IMR-90 (cell line): ENCODE results near the gene PRR18. TPM values are rescaled to one million over a fixed set of nuclear protein-coding genes. Genes with fewer than 3 reads are reported as not detected.

Experiments used
- ATAC-seq: fragments of 200-7000 bp; cut with Tn5 transposase; 2 replicates; pipeline ENCODE4 v1.9.1; 2020; ENCODE audit warnings: low read depth, mild to moderate bottlenecking, moderate library complexity
- BruUV-seq: library from RNA; stranded (reverse); fragments of 400-500 nt; replicated peaks from 2 replicates; lab custom pipeline; 2021; lab: Mats Ljungman, UMichigan
- CTCF ChIA-PET: fragments of 300-600 bp; formaldehyde crosslinking; extraction: SDS; loops from one replicate; lab custom pipeline; 2021; ENCODE audit warnings: antibody characterized with exemption; lab: Yijun Ruan, JAX
- POLR2A ChIA-PET: fragments of 300-600 bp; sonication (Branson Sonifier 250); formaldehyde crosslinking; loops from one replicate; lab custom pipeline; 2022; ENCODE audit warnings: antibody characterized with exemption; ENCODE audit not compliant: unreplicated experiment; lab: Charles Lee
- DNase-seq: peaks from one replicate; pipeline ENCODE4 v3.0.0; 2013
- H2AFZ ChIP-seq: replicated peaks from 2 replicates; pipeline ENCODE3; 2013; ENCODE audit warnings: low read length, mild to moderate bottlenecking; ENCODE audit not compliant: poor library complexity
- H2AK5ac ChIP-seq: 2 replicates; pipeline ENCODE4 v1.6.1; 2013; ENCODE audit warnings: low read depth, low read length, inconsistent platforms
- H2AK9ac ChIP-seq: replicated peaks from 2 replicates; pipeline ENCODE3; 2013; ENCODE audit warnings: mild to moderate bottlenecking, low read depth, low read length, moderate library complexity; ENCODE audit not compliant: poor library complexity
- H2BK120ac ChIP-seq: 2 replicates; pipeline ENCODE4 v1.6.1; 2013; ENCODE audit warnings: low read depth, low read length, inconsistent platforms
- H2BK15ac ChIP-seq: 3 replicates; pipeline ENCODE4 v1.6.1; 2013; ENCODE audit warnings: low read depth, low read length, inconsistent platforms
- H2BK20ac ChIP-seq: 2 replicates; pipeline ENCODE4 v1.6.1; 2013; ENCODE audit warnings: low read depth, mild to moderate bottlenecking, inconsistent platforms, low read length, moderate library complexity
- H2BK5ac ChIP-seq: 2 replicates; pipeline ENCODE4 v1.6.1; 2013; ENCODE audit warnings: mild to moderate bottlenecking, low read depth, low read length, inconsistent platforms; ENCODE audit not compliant: poor library complexity, severe bottlenecking
- H3K14ac ChIP-seq: replicated peaks from 2 replicates; pipeline ENCODE4 v1.6.1; 2013; ENCODE audit warnings: low read depth, low read length, inconsistent platforms
- H3K18ac ChIP-seq: 2 replicates; pipeline ENCODE4 v1.6.1; 2013; ENCODE audit warnings: low read depth, low read length, control low read depth
- H3K23ac ChIP-seq: 2 replicates; pipeline ENCODE4 v1.6.1; 2013; ENCODE audit warnings: low read depth, low read length, inconsistent platforms
- H3K27ac ChIP-seq: 2 replicates; pipeline ENCODE4 v1.5.1; 2013; ENCODE audit warnings: mild to moderate bottlenecking, control low read depth, low read length; ENCODE audit not compliant: insufficient read depth
- H3K27me3 ChIP-seq: 2 replicates; pipeline ENCODE4 v1.6.1; 2013; ENCODE audit warnings: low read length; ENCODE audit not compliant: control insufficient read depth, insufficient read depth
- H3K36me3 ChIP-seq: 2 replicates; pipeline ENCODE4 v1.6.1; 2013; ENCODE audit warnings: low read length, mixed read lengths; ENCODE audit not compliant: control insufficient read depth, insufficient read depth
- H3K4ac ChIP-seq: 2 replicates; pipeline ENCODE4 v1.6.1; 2013; ENCODE audit warnings: low read depth, low read length, inconsistent platforms
- H3K4me1 ChIP-seq: 2 replicates; pipeline ENCODE4 v1.6.1; 2013; ENCODE audit warnings: low read length, mixed read lengths; ENCODE audit not compliant: control insufficient read depth, insufficient read depth
- H3K4me2 ChIP-seq: 2 replicates; pipeline ENCODE4 v1.6.1; 2013; ENCODE audit warnings: low read depth, mild to moderate bottlenecking, control low read depth, low read length, moderate library complexity
- H3K4me3 ChIP-seq: 2 replicates; pipeline ENCODE4 v1.5.1; 2013; ENCODE audit warnings: low read depth, mild to moderate bottlenecking, control low read depth, low read length, moderate library complexity; ENCODE audit not compliant: insufficient read depth
- H3K56ac ChIP-seq: 2 replicates; pipeline ENCODE4 v1.6.1; 2013; ENCODE audit warnings: low read length, inconsistent platforms; ENCODE audit not compliant: insufficient read depth; ENCODE audit errors: extremely low read depth
- H3K79me1 ChIP-seq, 2 experiments: 2 replicates each; pipeline ENCODE4 v1.6.1; 2013; ENCODE audit warnings: low read length in 2 of 2, inconsistent platforms in 1 of 2, low read depth in 1 of 2
- H3K9ac ChIP-seq: 2 replicates; pipeline ENCODE4 v1.6.1; 2013; ENCODE audit warnings: low read depth, low read length, control low read depth
- H3K9me1 ChIP-seq: 2 replicates; pipeline ENCODE4 v1.6.1; 2013; ENCODE audit warnings: low read length, inconsistent platforms; ENCODE audit not compliant: insufficient read depth
- H3K9me3 ChIP-seq: 2 replicates; pipeline ENCODE4 v1.6.1; 2013; ENCODE audit warnings: low read length; ENCODE audit not compliant: control insufficient read depth, insufficient read depth
- H4K20me1 ChIP-seq: 2 replicates; pipeline ENCODE4 v1.6.1; 2013; ENCODE audit warnings: low read length, inconsistent platforms; ENCODE audit not compliant: insufficient read depth
- H4K5ac ChIP-seq: 2 replicates; pipeline ENCODE4 v1.6.1; 2013; ENCODE audit warnings: mild to moderate bottlenecking, low read depth, low read length, control low read depth
- H4K8ac ChIP-seq, 2 experiments: 2 replicates each; pipeline ENCODE4 v1.6.1; 2013; ENCODE audit warnings: low read depth in 2 of 2, low read length in 2 of 2, control low read depth in 1 of 2, inconsistent platforms in 1 of 2
- H4K91ac ChIP-seq: 2 replicates; pipeline ENCODE4 v1.6.1; 2013; ENCODE audit warnings: low read depth, low read length, inconsistent platforms; ENCODE audit not compliant: insufficient read depth
- BHLHE40 ChIP-seq: fragments of 150-350 bp; IDR thresholded peaks from 2 replicates; pipeline ENCODE4 v1.6.1; 2016; ENCODE audit warnings: mild to moderate bottlenecking, low read depth, low read length
- CEBPB ChIP-seq: IDR thresholded peaks from 2 replicates; pipeline ENCODE4 v1.6.1; 2012; ENCODE audit warnings: low read depth, low read length, improper control_type of control experiment
- CHD1 ChIP-seq: IDR thresholded peaks from 2 replicates; pipeline ENCODE4 v1.6.1; 2012; ENCODE audit warnings: low read depth, low read length, improper control_type of control experiment
- ELK1 ChIP-seq: fragments of 150-350 bp; IDR thresholded peaks from 2 replicates; pipeline ENCODE4 v1.6.1; 2016; ENCODE audit warnings: low read depth, mild to moderate bottlenecking, low read length, moderate library complexity, borderline replicate concordance
- FOS ChIP-seq: fragments of 150-350 bp; IDR thresholded peaks from 2 replicates; pipeline ENCODE4 v1.6.1; 2016; ENCODE audit warnings: low read depth, low read length
- MAFK ChIP-seq: IDR thresholded peaks from 2 replicates; pipeline ENCODE4 v1.6.1; 2012; ENCODE audit warnings: low read depth, low read length, improper control_type of control experiment
- MAZ ChIP-seq: IDR thresholded peaks from 2 replicates; pipeline ENCODE4 v1.6.1; 2012; ENCODE audit warnings: low read depth, mild to moderate bottlenecking, low read length, improper control_type of control experiment, moderate library complexity, borderline replicate concordance
- MXI1 ChIP-seq: IDR thresholded peaks from 2 replicates; pipeline ENCODE4 v1.6.1; 2012; ENCODE audit warnings: low read depth, mild to moderate bottlenecking, low read length, moderate library complexity, borderline replicate concordance
- NFE2L2 ChIP-seq: fragments of 150-350 bp; IDR thresholded peaks from 2 replicates; pipeline ENCODE4 v1.6.1; 2016; ENCODE audit warnings: low read depth, mild to moderate bottlenecking, low read length
- POLR2A ChIP-seq: IDR thresholded peaks from 2 replicates; pipeline ENCODE4 v1.6.1; 2012; ENCODE audit warnings: mild to moderate bottlenecking, low read depth, low read length
- RAD21 ChIP-seq: IDR thresholded peaks from 2 replicates; pipeline ENCODE4 v1.6.1; 2012; ENCODE audit warnings: low read length, improper control_type of control experiment
- RCOR1 ChIP-seq: IDR thresholded peaks from 2 replicates; pipeline ENCODE4 v1.6.1; 2012; ENCODE audit warnings: mild to moderate bottlenecking, low read length, improper control_type of control experiment; ENCODE audit not compliant: insufficient replicate concordance
- RFX5 ChIP-seq: IDR thresholded peaks from 2 replicates; pipeline ENCODE4 v1.8.0; 2012; ENCODE audit warnings: low read depth, mild to moderate bottlenecking, low read length, moderate library complexity
- SMC3 ChIP-seq: fragments of 150-350 bp; IDR thresholded peaks from 2 replicates; pipeline ENCODE4 v1.6.1; 2016; ENCODE audit warnings: low read depth, mild to moderate bottlenecking, antibody characterized with exemption, low read length, moderate library complexity
- WGBS, 2 experiments: methylation state at CpG; one replicate each; pipeline versions ENCODE4 v1.1.5 to v1.1.7; 2013; ENCODE audit warnings: missing lambda C conversion rate in 2 of 2; ENCODE audit not compliant: insufficient read length in 1 of 2; ENCODE audit errors: extremely low coverage in 2 of 2; 5-methylcytosine and 5-hydroxymethylcytosine counted together
- dilution Hi-C: fragments of 300-500 bp; cut with HindIII; formaldehyde crosslinking; loops from one replicate; pipeline ENCODE4 v1.14.3; 2018; ENCODE audit warnings: low sequenced_read_pairs; ENCODE audit not compliant: unreplicated experiment
- in situ Hi-C: fragments of 300-500 bp; cut with MboI; formaldehyde crosslinking; loops from 3 replicates; pipeline ENCODE4 v1.14.3; 2019; ENCODE audit warnings: low sequenced_read_pairs, inconsistent platforms, mixed read lengths
- intact Hi-C: fragments of 100-400 bp; cut with micrococcal nuclease; formaldehyde crosslinking; loops from 2 replicates; pipeline ENCODE4 v1.10.0; 2022
- polyA plus RNA-seq, 3 experiments: library from polyadenylated mRNA; depleted of rRNA; stranded (reverse); fragments of >200 nt; gene quantifications; 2 replicates each; pipeline ENCODE4 v1.2.3, GENCODE V29; 2012; ENCODE audit warnings: low replicate concordance in 1 of 3
- total RNA-seq: library from RNA; depleted of rRNA; stranded (reverse); fragments of >200 nt; gene quantifications from 2 replicates; pipeline ENCODE4 v1.2.3, GENCODE V29; 2012
- TF ChIP-seq, protein P1 (sequence below): fragments of 150-350 bp; IDR thresholded peaks from 2 replicates; pipeline ENCODE4 v1.6.1; 2017; ENCODE audit warnings: mild to moderate bottlenecking, antibody characterized with exemption, low read length, low read depth
- TF ChIP-seq, protein P2 (sequence below): conservative IDR thresholded peaks from 2 replicates; pipeline ENCODE4 v1.5.1; 2012; ENCODE audit warnings: mild to moderate bottlenecking, low read depth, low read length, improper control_type of control experiment

Gene PRR18
- total and polyA plus RNA-seq, 2 of the 4 experiments (the other 2 are of a cell fraction), result not detected

- dilution Hi-C loops, result no loop called here
- no peak overlapping the region for H3K23ac ChIP-seq
- H3K9ac ChIP-seq, result no peak overlapping the region
- H4K20me1 ChIP-seq, result no peaks in the 10 kb centered on the region
- no peaks in the 10 kb centered on the region for H3K4me1 ChIP-seq
- H3K9me3 ChIP-seq, result no peaks in the 10 kb centered on the region
- peaks cover 15% of the 10 kb centered on the region for H3K27me3 ChIP-seq
- DNase-seq (no peak), ATAC-seq (no peak)
- no peaks in the 10 kb centered on the region for H3K9me1 ChIP-seq
- no peak overlapping the region for H3K56ac ChIP-seq
- H3K18ac ChIP-seq, result no peak overlapping the region
- ChIA-PET CTCF (no interaction called here), POLR2A (no interaction called here)
- no peak overlapping the region for H3K27ac ChIP-seq
- H3K36me3 ChIP-seq, result no peaks in the 10 kb centered on the region
- no peak overlapping the region for H2BK120ac ChIP-seq
- H2AFZ ChIP-seq, result no peak overlapping the region
- H2BK15ac ChIP-seq, result no peak overlapping the region
- H3K4me3 ChIP-seq, result no peak overlapping the region
- intact Hi-C loops, result no loop called here
- no peak overlapping the region for H2BK20ac ChIP-seq
- H3K14ac ChIP-seq, result no peak overlapping the region
- no peak for TF ChIP-seq RAD21
- TF ChIP-seq, protein P1, sequence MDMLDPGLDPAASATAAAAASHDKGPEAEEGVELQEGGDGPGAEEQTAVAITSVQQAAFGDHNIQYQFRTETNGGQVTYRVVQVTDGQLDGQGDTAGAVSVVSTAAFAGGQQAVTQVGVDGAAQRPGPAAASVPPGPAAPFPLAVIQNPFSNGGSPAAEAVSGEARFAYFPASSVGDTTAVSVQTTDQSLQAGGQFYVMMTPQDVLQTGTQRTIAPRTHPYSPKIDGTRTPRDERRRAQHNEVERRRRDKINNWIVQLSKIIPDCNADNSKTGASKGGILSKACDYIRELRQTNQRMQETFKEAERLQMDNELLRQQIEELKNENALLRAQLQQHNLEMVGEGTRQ, result no peak
- TF ChIP-seq POLR2A, result no peak
- TF ChIP-seq CHD1, result no peak
- no peak for TF ChIP-seq MAZ
- no peak for TF ChIP-seq RCOR1
- no peak for TF ChIP-seq ELK1
- TF ChIP-seq SMC3, result no peak
- TF ChIP-seq, protein P2, sequence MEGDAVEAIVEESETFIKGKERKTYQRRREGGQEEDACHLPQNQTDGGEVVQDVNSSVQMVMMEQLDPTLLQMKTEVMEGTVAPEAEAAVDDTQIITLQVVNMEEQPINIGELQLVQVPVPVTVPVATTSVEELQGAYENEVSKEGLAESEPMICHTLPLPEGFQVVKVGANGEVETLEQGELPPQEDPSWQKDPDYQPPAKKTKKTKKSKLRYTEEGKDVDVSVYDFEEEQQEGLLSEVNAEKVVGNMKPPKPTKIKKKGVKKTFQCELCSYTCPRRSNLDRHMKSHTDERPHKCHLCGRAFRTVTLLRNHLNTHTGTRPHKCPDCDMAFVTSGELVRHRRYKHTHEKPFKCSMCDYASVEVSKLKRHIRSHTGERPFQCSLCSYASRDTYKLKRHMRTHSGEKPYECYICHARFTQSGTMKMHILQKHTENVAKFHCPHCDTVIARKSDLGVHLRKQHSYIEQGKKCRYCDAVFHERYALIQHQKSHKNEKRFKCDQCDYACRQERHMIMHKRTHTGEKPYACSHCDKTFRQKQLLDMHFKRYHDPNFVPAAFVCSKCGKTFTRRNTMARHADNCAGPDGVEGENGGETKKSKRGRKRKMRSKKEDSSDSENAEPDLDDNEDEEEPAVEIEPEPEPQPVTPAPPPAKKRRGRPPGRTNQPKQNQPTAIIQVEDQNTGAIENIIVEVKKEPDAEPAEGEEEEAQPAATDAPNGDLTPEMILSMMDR, result no peak
- no peak for TF ChIP-seq CEBPB
- TF ChIP-seq MAFK, result no peak
- no peak for TF ChIP-seq FOS
- no peak for TF ChIP-seq RFX5
- no peak for TF ChIP-seq NFE2L2
- no peak for TF ChIP-seq MXI1
- TF ChIP-seq BHLHE40, result no peak
- no TSS peak for BruUV-seq
- 51% methylated on average over 7 of the region's 17 CpGs; no CpG with 5 or more reads in 1 of the 2 experiments for WGBS, 2 experiments
- H4K5ac ChIP-seq, result no peak overlapping the region
- in situ Hi-C loops, result no loop called here
- H4K8ac ChIP-seq, result no peak overlapping the region
- H2AK5ac ChIP-seq, result no peak overlapping the region
- H2AK9ac ChIP-seq, result no peak overlapping the region
- H3K4me2 ChIP-seq, result no peak overlapping the region
- H3K4ac ChIP-seq, result no peak overlapping the region
- no peaks in the 10 kb centered on the region for H3K79me1 ChIP-seq
- no peak overlapping the region for H4K91ac ChIP-seq
- H2BK5ac ChIP-seq, result no peak overlapping the region
Observed at GRCh38 chr6:166262743-166263515, 45.3 kb downstream of the PRR18 start.
